ENCODE measurements around the gene PPCDC.
A peak's percentile ranks its signal among the peaks of the same experiment; 100 is the strongest.

The PPCDC gene
- 1.9 to 22.2 (median 9.8) reads per million in 17 experiments for total RNA-seq

GRCh38 chr15:75023181-75023871 is at the start of gene PPCDC:
Gene PPCDC, plus strand, starts transcription at chr15:75023590. Its CDS starts 4,729 bp downstream, at chr15:75028319.
- peak; percentile 96 to 99 (median 98) for DNase-seq

- peak in 2 of 4 experiments; percentile 35 to 47 for DNase-seq
These were observed 47.2 kb upstream of the PPCDC start for GRCh38 chr15:74976159-74976558.

- no peak for DNase-seq
These were observed 45.8 kb upstream of the PPCDC start for GRCh38 chr15:74977599-74977998.

- no peak for DNase-seq
These were observed 45.3 kb upstream of the PPCDC start for GRCh38 chr15:74978077-74978476.

GRCh38 chr15:74978503-74978902 is 44.9 kb upstream of the PPCDC start:
- no peak for DNase-seq

- peak; percentile 24 to 76 (median 60) for DNase-seq
These were observed 41.2 kb upstream of the PPCDC start for GRCh38 chr15:74982183-74982582.

- DNase-seq: peak; percentile 60 to 83 (median 72)
These were observed 39.6 kb upstream of the PPCDC start for GRCh38 chr15:74983725-74984231.

GRCh38 chr15:74988007-74988800 is 35.2 kb upstream of the PPCDC start:
- DNase-seq: peak in 2 of 4 experiments; percentile 25 to 39

GRCh38 chr15:74989527-74989926 is 33.9 kb upstream of the PPCDC start:
- no peak for DNase-seq

- no peak for DNase-seq
These were observed 30.8 kb upstream of the PPCDC start for GRCh38 chr15:74992619-74993018.

GRCh38 chr15:74994236-74994635 is 29.2 kb upstream of the PPCDC start:
- no peak for DNase-seq

- no peak for DNase-seq
These were observed 28.7 kb upstream of the PPCDC start for GRCh38 chr15:74994685-74995084.

GRCh38 chr15:74995182-74995778 is 28.1 kb upstream of the PPCDC start, which contains the start of gene SCAMP5:
Gene SCAMP5, plus strand, starts transcription at chr15:74995563. Its CDS starts 16,277 bp downstream, at chr15:75011840.
- peak; percentile 94 to 98 (median 96) for DNase-seq

GRCh38 chr15:74995779-74996765 is 27.3 kb upstream of the PPCDC start:
- DNase-seq: no peak

GRCh38 chr15:74997141-74997540 is 26.2 kb upstream of the PPCDC start:
- DNase-seq: no peak

GRCh38 chr15:74997543-74997942 is 25.8 kb upstream of the PPCDC start:
- DNase-seq: no peak

- DNase-seq: no peak
These were observed 22.1 kb upstream of the PPCDC start for GRCh38 chr15:75001310-75001709.

GRCh38 chr15:75002398-75002797 is 21.0 kb upstream of the PPCDC start:
- no peak for DNase-seq

GRCh38 chr15:75007216-75007615 is 16.2 kb upstream of the PPCDC start:
- peak in 2 of 4 experiments; percentile 25 to 43 for DNase-seq

GRCh38 chr15:75008221-75008625 is 15.2 kb upstream of the PPCDC start:
- peak in 3 of 4 experiments; percentile 32 to 85 (median 82) for DNase-seq

GRCh38 chr15:75008629-75009326 is 14.6 kb upstream of the PPCDC start:
- DNase-seq: peak in 3 of 4 experiments; percentile 40 to 78 (median 74)
